ENCODE measurements around the gene RGS8. TPM values are rescaled to one million over a fixed set of nuclear protein-coding genes. Genes with fewer than 3 reads are reported as not detected.
"Not testable (repeated sequence)": the region's sequence is repeated elsewhere in the genome, so short reads cannot be mapped to it uniquely, and the experiment has no call there.

The RGS8 gene
- polyA plus RNA-seq, 1 donor from 2014 or later = 8.3 TPM

DNA sequence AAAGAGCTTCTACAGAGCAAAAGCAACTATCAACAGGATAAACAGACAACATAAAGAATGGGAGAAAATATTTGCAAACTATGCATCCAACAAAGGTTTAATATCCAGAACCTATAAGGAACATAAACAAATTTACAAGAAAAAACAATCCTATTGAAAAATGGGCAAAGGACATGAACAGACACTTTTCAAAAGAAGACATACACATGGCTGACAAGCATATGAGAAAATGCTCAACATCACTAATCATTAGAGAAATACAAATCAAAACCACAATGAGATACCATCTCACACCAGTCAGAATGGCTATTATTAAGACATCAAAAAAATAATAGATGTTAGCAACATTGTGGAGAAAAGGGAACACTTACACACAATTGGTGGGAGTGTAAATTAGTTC lies 8.8 kb upstream of the RGS8 start:
- not testable (repeated sequence) for H4K20me1 ChIP-seq (ENCODE audit: insufficient read depth); H3K36me3 ChIP-seq (ENCODE audit: insufficient read depth, low read length); H3K9ac ChIP-seq (ENCODE audit: low read length); H3K4me2 ChIP-seq (ENCODE audit: low read length); H3K27ac ChIP-seq (ENCODE audit: low read length); H3K9me3 ChIP-seq (ENCODE audit: low read length); H3K79me2 ChIP-seq (replicated peaks; ENCODE audit: insufficient read depth, low read length); H3K9me2 ChIP-seq (ENCODE audit: insufficient read depth, low read length); H3K27me3 ChIP-seq (ENCODE audit: insufficient read depth, low read depth, low read length); H3K4me3 ChIP-seq (ENCODE audit: low read length); H3F3A ChIP-seq (ENCODE audit: insufficient read depth, low read length, poor library complexity, severe bottlenecking); H2AFZ ChIP-seq (ENCODE audit: low read depth, low read length)

DNA sequence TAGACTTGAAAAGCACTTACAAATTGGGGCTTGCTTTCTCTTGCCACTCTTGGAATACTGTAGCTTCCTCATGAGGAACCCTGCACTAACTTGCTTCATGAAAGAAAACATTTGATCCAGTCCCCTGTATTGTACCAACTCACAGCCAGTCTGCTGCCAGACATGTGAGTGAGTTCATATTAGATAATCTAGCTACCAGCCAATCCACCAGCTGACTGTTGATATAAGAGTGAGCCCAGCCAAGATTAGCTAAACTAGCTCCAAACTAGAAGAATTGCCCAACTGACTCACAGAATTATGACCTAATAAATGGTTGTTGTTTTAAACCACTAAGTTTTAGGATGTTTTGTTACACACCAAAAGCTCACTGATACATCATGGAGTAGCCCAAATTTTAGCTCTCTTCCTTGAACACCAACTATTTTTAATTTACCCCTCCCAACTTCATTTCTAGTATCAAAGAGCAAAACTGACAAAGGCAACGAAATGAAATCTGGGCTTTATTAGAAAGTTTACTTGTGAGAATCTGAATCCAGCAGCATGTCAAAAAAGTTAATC lies 6.6 kb upstream of the RGS8 start:
- Histone ChIP-seq H3K9ac (ENCODE audit: low read length) (no peak overlapping the region), H3K27me3 (ENCODE audit: insufficient read depth, low read depth, low read length) (no peaks in the 10 kb centered on the region), H3K9me3 (ENCODE audit: low read length) (no peaks in the 10 kb centered on the region), H3K4me3 (ENCODE audit: low read length) (no peak overlapping the region), H3K36me3 (ENCODE audit: insufficient read depth, low read length) (no peaks in the 10 kb centered on the region), H2AFZ (ENCODE audit: low read depth, low read length) (no peak overlapping the region), H4K20me1 (ENCODE audit: insufficient read depth) (no peaks in the 10 kb centered on the region), H3K79me2 (replicated peaks; ENCODE audit: insufficient read depth, low read length) (no peaks in the 10 kb centered on the region), H3K4me2 (ENCODE audit: low read length) (no peak overlapping the region), H3K27ac (ENCODE audit: low read length) (no peak overlapping the region), H3K9me2 (ENCODE audit: insufficient read depth, low read length) (no peaks in the 10 kb centered on the region), H3F3A (ENCODE audit: insufficient read depth, low read length, poor library complexity, severe bottlenecking) (no peaks in the 10 kb centered on the region)
- no peak for TF ChIP-seq SMC3 (conservative IDR thresholded peaks at IDR 0.05; ENCODE audit: poor library complexity)
- TF ChIP-seq, protein P1, sequence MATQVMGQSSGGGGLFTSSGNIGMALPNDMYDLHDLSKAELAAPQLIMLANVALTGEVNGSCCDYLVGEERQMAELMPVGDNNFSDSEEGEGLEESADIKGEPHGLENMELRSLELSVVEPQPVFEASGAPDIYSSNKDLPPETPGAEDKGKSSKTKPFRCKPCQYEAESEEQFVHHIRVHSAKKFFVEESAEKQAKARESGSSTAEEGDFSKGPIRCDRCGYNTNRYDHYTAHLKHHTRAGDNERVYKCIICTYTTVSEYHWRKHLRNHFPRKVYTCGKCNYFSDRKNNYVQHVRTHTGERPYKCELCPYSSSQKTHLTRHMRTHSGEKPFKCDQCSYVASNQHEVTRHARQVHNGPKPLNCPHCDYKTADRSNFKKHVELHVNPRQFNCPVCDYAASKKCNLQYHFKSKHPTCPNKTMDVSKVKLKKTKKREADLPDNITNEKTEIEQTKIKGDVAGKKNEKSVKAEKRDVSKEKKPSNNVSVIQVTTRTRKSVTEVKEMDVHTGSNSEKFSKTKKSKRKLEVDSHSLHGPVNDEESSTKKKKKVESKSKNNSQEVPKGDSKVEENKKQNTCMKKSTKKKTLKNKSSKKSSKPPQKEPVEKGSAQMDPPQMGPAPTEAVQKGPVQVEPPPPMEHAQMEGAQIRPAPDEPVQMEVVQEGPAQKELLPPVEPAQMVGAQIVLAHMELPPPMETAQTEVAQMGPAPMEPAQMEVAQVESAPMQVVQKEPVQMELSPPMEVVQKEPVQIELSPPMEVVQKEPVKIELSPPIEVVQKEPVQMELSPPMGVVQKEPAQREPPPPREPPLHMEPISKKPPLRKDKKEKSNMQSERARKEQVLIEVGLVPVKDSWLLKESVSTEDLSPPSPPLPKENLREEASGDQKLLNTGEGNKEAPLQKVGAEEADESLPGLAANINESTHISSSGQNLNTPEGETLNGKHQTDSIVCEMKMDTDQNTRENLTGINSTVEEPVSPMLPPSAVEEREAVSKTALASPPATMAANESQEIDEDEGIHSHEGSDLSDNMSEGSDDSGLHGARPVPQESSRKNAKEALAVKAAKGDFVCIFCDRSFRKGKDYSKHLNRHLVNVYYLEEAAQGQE (IDR thresholded peaks at IDR 0.05; ENCODE audit: borderline replicate concordance) = no peak
- TF ChIP-seq POLR2AphosphoS5 (IDR thresholded peaks at IDR 0.05) = no peak
- TF ChIP-seq, protein P2, sequence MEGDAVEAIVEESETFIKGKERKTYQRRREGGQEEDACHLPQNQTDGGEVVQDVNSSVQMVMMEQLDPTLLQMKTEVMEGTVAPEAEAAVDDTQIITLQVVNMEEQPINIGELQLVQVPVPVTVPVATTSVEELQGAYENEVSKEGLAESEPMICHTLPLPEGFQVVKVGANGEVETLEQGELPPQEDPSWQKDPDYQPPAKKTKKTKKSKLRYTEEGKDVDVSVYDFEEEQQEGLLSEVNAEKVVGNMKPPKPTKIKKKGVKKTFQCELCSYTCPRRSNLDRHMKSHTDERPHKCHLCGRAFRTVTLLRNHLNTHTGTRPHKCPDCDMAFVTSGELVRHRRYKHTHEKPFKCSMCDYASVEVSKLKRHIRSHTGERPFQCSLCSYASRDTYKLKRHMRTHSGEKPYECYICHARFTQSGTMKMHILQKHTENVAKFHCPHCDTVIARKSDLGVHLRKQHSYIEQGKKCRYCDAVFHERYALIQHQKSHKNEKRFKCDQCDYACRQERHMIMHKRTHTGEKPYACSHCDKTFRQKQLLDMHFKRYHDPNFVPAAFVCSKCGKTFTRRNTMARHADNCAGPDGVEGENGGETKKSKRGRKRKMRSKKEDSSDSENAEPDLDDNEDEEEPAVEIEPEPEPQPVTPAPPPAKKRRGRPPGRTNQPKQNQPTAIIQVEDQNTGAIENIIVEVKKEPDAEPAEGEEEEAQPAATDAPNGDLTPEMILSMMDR (IDR thresholded peaks at IDR 0.05; ENCODE audit: poor library complexity, severe bottlenecking) = no peak
- TF ChIP-seq MXI1 (conservative IDR thresholded peaks at IDR 0.05; ENCODE audit: poor library complexity, severe bottlenecking) = no peak

DNA sequence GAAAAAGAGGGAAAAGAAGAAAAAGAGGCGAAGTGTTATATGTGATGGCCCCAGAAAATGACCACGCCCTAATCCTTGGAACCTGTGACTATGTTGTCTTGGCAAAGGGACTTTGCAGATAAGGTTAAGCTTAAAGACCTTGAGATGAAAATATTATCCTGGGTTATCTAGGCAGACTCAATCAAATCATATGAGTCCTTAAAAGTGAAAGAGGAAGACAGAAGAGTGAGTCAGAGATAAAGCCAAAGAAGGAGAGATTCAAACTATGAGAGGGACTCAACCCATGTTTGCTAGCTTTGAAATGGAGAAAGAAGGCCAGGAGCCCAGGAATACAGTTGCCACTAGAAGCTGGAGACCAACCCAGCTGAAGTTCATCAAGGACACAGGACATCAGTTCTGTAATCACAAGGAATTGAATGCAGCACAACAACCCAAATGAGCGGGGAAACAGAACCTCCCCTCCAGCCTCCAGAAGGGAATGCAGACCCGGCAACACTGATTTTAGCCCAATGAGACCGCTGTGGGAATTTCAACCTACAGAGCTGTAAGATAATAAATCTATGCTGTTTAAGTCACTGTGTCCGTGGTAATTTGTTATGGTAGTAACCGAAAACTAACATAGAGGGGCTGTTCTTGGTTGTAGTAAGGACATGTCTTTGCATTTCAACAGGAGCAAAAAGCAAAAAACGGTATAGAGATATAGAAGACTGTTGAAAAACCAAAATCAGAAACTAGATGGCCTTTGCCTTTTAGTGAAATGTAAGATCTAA lies 4.2 kb upstream of the RGS8 start:
- Histone ChIP-seq H3K9me2 (ENCODE audit: insufficient read depth, low read length) (no peaks in the 10 kb centered on the region), H3K4me3 (ENCODE audit: low read length) (no peak overlapping the region), H4K20me1 (ENCODE audit: insufficient read depth) (no peaks in the 10 kb centered on the region), H3K27ac (ENCODE audit: low read length) (no peak overlapping the region), H3K9me3 (ENCODE audit: low read length) (no peaks in the 10 kb centered on the region), H3F3A (ENCODE audit: insufficient read depth, low read length, poor library complexity, severe bottlenecking) (no peaks in the 10 kb centered on the region), H3K79me2 (replicated peaks; ENCODE audit: insufficient read depth, low read length) (no peaks in the 10 kb centered on the region), H2AFZ (ENCODE audit: low read depth, low read length) (no peak overlapping the region), H3K4me2 (ENCODE audit: low read length) (no peak overlapping the region), H3K36me3 (ENCODE audit: insufficient read depth, low read length) (no peaks in the 10 kb centered on the region), H3K27me3 (ENCODE audit: insufficient read depth, low read depth, low read length) (no peaks in the 10 kb centered on the region), H3K9ac (ENCODE audit: low read length) (no peak overlapping the region)
- TF ChIP-seq, protein P1 (IDR thresholded peaks at IDR 0.05; ENCODE audit: borderline replicate concordance) = no peak
- TF ChIP-seq TAF1 (IDR thresholded peaks at IDR 0.05; ENCODE audit: low read depth) = no peak
- no peak for TF ChIP-seq MXI1 (conservative IDR thresholded peaks at IDR 0.05; ENCODE audit: poor library complexity, severe bottlenecking)
